Gastrocnemius medialis (tissue), 4 donors: ENCODE results near the gene GABRA5.

Source experiments
- POLR2A ChIP-seq, 2 donors: fragments of 450-650 bp; IDR thresholded peaks; one replicate each; pipeline ENCODE4 v1.6.1; 2017; ENCODE audit warnings: antibody characterized with exemption in 2 of 2, mild to moderate bottlenecking in 2 of 2, moderate library complexity in 2 of 2
- TF ChIP-seq, protein P1 (sequence below), 5 experiments: fragments of 450-650 bp in 3 of 5; fragments of 200-600 bp in 2 of 5; sonication (generic) in 2 of 5; IDR thresholded peaks in 4 of 5; conservative IDR thresholded peaks in 1 of 5; 1 replicate in 4 of 5; 2 replicates in 1 of 5; pipeline ENCODE4 v1.5.1; 2016 to 2019; ENCODE audit warnings: antibody characterized with exemption in 5 of 5, mild to moderate bottlenecking in 3 of 5, moderate library complexity in 3 of 5

DNA sequence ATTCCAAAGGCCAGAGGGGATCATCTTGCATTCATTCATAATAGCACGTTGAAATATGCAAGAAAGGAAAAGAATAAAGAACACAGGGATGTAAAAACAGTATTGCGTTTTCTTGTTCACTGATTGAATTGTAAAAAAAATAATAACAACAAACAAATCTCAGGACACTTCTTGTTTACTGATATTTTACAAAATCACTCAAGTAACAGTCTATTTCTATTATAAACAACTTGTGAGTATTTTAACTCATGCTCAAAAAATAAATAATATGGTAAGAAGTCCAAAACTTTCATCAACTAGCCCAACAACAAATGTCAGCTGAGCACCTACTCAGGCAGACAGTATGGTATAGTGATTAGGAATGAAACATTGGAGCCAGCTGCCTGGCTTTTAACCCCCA is 101.9 kb downstream of the GABRA5 start:
- TF ChIP-seq, protein P1, sequence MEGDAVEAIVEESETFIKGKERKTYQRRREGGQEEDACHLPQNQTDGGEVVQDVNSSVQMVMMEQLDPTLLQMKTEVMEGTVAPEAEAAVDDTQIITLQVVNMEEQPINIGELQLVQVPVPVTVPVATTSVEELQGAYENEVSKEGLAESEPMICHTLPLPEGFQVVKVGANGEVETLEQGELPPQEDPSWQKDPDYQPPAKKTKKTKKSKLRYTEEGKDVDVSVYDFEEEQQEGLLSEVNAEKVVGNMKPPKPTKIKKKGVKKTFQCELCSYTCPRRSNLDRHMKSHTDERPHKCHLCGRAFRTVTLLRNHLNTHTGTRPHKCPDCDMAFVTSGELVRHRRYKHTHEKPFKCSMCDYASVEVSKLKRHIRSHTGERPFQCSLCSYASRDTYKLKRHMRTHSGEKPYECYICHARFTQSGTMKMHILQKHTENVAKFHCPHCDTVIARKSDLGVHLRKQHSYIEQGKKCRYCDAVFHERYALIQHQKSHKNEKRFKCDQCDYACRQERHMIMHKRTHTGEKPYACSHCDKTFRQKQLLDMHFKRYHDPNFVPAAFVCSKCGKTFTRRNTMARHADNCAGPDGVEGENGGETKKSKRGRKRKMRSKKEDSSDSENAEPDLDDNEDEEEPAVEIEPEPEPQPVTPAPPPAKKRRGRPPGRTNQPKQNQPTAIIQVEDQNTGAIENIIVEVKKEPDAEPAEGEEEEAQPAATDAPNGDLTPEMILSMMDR (IDR thresholded peaks at IDR 0.05 in 4 of 5, conservative IDR thresholded peaks at IDR 0.05 in 1 of 5): no peak
- no peak for TF ChIP-seq POLR2A (IDR thresholded peaks at IDR 0.05)
